K562 (cell line): ENCODE results near the gene COPG2. TPM values are rescaled to one million over a fixed set of nuclear protein-coding genes. Genes with fewer than 3 reads are reported as not detected.

Experiments
- FOXA1 ChIP-seq: fragments of 450-650 bp; IDR thresholded peaks from 2 replicates; pipeline ENCODE4 v1.6.1; 2016; ENCODE audit warnings: mild to moderate bottlenecking, borderline replicate concordance
- JUND ChIP-seq, 2 experiments: IDR thresholded peaks; 2 replicates in 1 of 2; 3 replicates in 1 of 2; pipeline ENCODE4 v1.6.1; 2011; ENCODE audit warnings: borderline replicate concordance in 2 of 2, low read depth in 2 of 2, low read length in 2 of 2, improper control_type of control experiment in 1 of 2, missing biosample characterization in 1 of 2, missing genetic modification characterization in 1 of 2, missing genetic modification reagents in 1 of 2
- MIER1 ChIP-seq: fragments of 450-650 bp; IDR thresholded peaks from 2 replicates; pipeline ENCODE4 v1.6.1; 2016; ENCODE audit warnings: antibody characterized with exemption, mild to moderate bottlenecking, low read depth
- MYNN ChIP-seq, 2 experiments: sonication (generic); formaldehyde crosslinking in 1 of 2; IDR thresholded peaks; 2 replicates each; pipeline versions ENCODE4 v1.5.0 to v1.6.1; 2016 to 2020; ENCODE audit warnings: antibody characterized with exemption in 1 of 2, missing genetic modification reagents in 1 of 2
- NR1H2 ChIP-seq: sonication (generic); formaldehyde crosslinking; IDR thresholded peaks from 2 replicates; pipeline ENCODE4 v1.4.0; 2020; ENCODE audit warnings: mild to moderate bottlenecking, missing genetic modification reagents
- NRF1 ChIP-seq, 2 experiments: fragments of 450-650 bp; IDR thresholded peaks in 1 of 2; conservative IDR thresholded peaks in 1 of 2; 2 replicates each; pipeline ENCODE4 v1.6.1; 2014; ENCODE audit warnings: mild to moderate bottlenecking in 2 of 2
- ZNF140 ChIP-seq: fragments of 250-450 bp; sonication (Bioruptor Pico); IDR thresholded peaks from 2 replicates; pipeline ENCODE4 v1.8.0; 2021; ENCODE audit warnings: moderate library complexity, mild to moderate bottlenecking, inconsistent platforms
- ZNF41 ChIP-seq: fragments of 250-450 bp; sonication (Bioruptor Pico); conservative IDR thresholded peaks from 2 replicates; pipeline ENCODE4 v1.4.0; 2020; ENCODE audit warnings: mild to moderate bottlenecking
- ZNF57 ChIP-seq: fragments of 450-650 bp; formaldehyde crosslinking; IDR thresholded peaks from 2 replicates; pipeline ENCODE4 v1.4.0; 2020; ENCODE audit warnings: mild to moderate bottlenecking, moderate library complexity
- polyA plus RNA-seq, 8 experiments: library from polyadenylated mRNA; depleted of rRNA in 4 of 8; stranded (reverse) in 5 of 8; unstranded in 3 of 8; fragments of >200 nt; fragmentation: Nextera tagmentation in 2 of 8; fragmentation: Illumina TruSeq in 1 of 8; extraction: Ambion mirVana in 2 of 8; extraction: Trizol in 1 of 8; gene quantifications; 2 replicates each; pipeline versions ENCODE4 v1.2.1 to v1.2.3, GENCODE V29; 2011 to 2014; ENCODE audit warnings: inconsistent platforms in 1 of 8, missing spikeins in 1 of 8
- total RNA-seq, 7 experiments: library from RNA; depleted of rRNA in 6 of 7; stranded (reverse); fragments of >200 nt in 6 of 7; fragmentation: Illumina TruSeq in 2 of 7; extraction: Trizol in 2 of 7; gene quantifications; 2 replicates each; pipeline versions ENCODE4 v1.2.1 to v1.2.3, GENCODE V29; 2011 to 2021; ENCODE audit warnings: low replicate concordance in 1 of 7
- TF ChIP-seq, protein P1 (sequence below): sonication (generic); formaldehyde crosslinking; IDR thresholded peaks from 2 replicates; pipeline ENCODE4 v1.8.1; 2023; ENCODE audit warnings: mild to moderate bottlenecking, missing genetic modification reagents
- TF ChIP-seq, protein P2 (sequence below): fragments of 200-800 bp; sonication (Bioruptor generic); IDR thresholded peaks from 2 replicates; pipeline ENCODE4 v1.6.1; 2017; ENCODE audit warnings: missing genetic modification characterization, missing compliant biosample characterization
- TF ChIP-seq, protein P3 (sequence below): fragments of 250-450 bp; sonication (Bioruptor Pico); IDR thresholded peaks from 2 replicates; pipeline ENCODE4 v1.8.0; 2021; ENCODE audit warnings: moderate library complexity, mild to moderate bottlenecking, inconsistent platforms
- TF ChIP-seq, protein P4 (sequence below): fragments of 250-450 bp; sonication (Bioruptor Pico); IDR thresholded peaks from 2 replicates; pipeline ENCODE4 v1.5.0; 2020; ENCODE audit warnings: mild to moderate bottlenecking, borderline replicate concordance

The COPG2 gene
- total and polyA plus RNA-seq, 9 of the 15 experiments (the other 6 are each of a cell fraction or from before 2014, with no cell fraction given) = 6.6 to 104 (median 32.5) TPM

DNA sequence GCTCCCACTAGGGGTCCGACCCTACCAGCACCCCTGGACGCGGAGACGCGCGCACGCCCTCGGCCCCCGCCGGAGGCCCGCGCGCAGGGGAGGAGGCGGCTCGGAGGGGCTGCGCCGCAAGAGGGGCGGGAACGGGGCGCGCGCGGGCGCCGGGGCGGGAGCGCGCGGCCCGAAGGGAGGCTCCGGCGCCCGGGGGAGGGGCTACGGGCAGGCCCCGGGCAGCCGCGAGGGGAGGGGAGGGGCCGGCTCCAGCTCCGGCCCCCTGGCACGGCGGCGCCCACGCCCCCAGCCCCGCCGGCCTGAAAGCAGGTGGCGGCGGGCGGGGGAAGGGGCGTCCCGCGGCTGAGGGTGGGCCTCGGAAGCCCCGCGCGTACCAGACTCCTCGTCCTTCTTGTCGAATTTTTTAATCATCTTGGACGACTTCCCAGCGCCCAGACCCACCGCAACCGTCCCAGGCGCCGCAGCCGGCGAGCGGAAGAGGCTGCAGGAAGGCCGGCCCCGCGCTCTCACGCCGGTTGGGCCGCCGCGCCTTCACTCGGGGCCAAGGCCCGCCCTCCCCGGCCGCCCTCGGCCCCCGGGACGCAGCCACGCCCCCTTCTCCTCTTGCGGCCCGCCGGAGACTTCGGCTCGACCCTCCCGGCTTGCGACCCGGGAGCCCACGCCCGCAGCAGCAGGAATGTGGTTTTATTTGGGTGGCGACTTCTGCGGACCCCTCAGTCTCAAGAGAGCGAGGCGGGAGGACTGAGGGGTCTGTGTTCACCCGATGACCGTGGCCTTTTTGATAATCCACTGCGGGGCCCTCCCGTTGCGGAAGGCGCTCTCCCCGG is at the start of gene COPG2 (continued):
- TF ChIP-seq, protein P1, sequence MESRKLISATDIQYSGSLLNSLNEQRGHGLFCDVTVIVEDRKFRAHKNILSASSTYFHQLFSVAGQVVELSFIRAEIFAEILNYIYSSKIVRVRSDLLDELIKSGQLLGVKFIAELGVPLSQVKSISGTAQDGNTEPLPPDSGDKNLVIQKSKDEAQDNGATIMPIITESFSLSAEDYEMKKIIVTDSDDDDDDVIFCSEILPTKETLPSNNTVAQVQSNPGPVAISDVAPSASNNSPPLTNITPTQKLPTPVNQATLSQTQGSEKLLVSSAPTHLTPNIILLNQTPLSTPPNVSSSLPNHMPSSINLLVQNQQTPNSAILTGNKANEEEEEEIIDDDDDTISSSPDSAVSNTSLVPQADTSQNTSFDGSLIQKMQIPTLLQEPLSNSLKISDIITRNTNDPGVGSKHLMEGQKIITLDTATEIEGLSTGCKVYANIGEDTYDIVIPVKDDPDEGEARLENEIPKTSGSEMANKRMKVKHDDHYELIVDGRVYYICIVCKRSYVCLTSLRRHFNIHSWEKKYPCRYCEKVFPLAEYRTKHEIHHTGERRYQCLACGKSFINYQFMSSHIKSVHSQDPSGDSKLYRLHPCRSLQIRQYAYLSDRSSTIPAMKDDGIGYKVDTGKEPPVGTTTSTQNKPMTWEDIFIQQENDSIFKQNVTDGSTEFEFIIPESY (CRISPR knock-in tag) = peak; percentile 68; the same call in 1 of the 2 replicates
- TF ChIP-seq ZNF140 (CRISPR knock-in tag) (no peak), MYNN (IDR thresholded peaks at IDR 0.05) (no peak), MYNN (CRISPR knock-in tag; IDR thresholded peaks at IDR 0.05) (no peak), JUND (IDR thresholded peaks at IDR 0.05; ENCODE audit: borderline replicate concordance, low read depth, low read length) (peak; percentile 33; the same call in 1 of the 2 replicates), JUND (tag; IDR thresholded peaks at IDR 0.05; ENCODE audit: borderline replicate concordance, low read depth, low read length) (no peak), MIER1 (no peak), NR1H2 (no peak), ZNF57 (CRISPR knock-in tag) (no peak), FOXA1 (no peak), ZNF41 (CRISPR knock-in tag) (peak; percentile 40; the same call in 1 of the 2 replicates), NRF1 (conservative IDR thresholded peaks at IDR 0.05 in 1 of 2, IDR thresholded peaks at IDR 0.05 in 1 of 2) (peak; percentile 18 to 49; a peak in 3 of 4 replicates)
- TF ChIP-seq, protein P2, sequence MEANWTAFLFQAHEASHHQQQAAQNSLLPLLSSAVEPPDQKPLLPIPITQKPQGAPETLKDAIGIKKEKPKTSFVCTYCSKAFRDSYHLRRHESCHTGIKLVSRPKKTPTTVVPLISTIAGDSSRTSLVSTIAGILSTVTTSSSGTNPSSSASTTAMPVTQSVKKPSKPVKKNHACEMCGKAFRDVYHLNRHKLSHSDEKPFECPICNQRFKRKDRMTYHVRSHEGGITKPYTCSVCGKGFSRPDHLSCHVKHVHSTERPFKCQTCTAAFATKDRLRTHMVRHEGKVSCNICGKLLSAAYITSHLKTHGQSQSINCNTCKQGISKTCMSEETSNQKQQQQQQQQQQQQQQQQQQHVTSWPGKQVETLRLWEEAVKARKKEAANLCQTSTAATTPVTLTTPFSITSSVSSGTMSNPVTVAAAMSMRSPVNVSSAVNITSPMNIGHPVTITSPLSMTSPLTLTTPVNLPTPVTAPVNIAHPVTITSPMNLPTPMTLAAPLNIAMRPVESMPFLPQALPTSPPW (CRISPR knock-in tag) = peak; percentile 95
- TF ChIP-seq, protein P3, sequence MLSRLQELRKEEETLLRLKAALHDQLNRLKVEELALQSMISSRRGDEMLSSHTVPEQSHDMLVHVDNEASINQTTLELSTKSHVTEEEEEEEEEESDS (CRISPR knock-in tag) = no peak
- TF ChIP-seq, protein P4, sequence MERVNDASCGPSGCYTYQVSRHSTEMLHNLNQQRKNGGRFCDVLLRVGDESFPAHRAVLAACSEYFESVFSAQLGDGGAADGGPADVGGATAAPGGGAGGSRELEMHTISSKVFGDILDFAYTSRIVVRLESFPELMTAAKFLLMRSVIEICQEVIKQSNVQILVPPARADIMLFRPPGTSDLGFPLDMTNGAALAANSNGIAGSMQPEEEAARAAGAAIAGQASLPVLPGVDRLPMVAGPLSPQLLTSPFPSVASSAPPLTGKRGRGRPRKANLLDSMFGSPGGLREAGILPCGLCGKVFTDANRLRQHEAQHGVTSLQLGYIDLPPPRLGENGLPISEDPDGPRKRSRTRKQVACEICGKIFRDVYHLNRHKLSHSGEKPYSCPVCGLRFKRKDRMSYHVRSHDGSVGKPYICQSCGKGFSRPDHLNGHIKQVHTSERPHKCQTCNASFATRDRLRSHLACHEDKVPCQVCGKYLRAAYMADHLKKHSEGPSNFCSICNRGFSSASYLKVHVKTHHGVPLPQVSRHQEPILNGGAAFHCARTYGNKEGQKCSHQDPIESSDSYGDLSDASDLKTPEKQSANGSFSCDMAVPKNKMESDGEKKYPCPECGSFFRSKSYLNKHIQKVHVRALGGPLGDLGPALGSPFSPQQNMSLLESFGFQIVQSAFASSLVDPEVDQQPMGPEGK (CRISPR knock-in tag) = no peak
- TF ChIP-seq, all 486 proteins: peak for 135
